Activated CD4-positive, alpha-beta T cell treated with anti-CD3 and anti-CD28 coated beads for 48 hours (primary cell): ENCODE measurements around the gene ZNF540.
"Not testable (repeated sequence)": the region's sequence is repeated elsewhere in the genome, so short reads cannot be mapped to it uniquely, and the experiment has no call there.

ENCODE experiments used
- DNase-seq: peaks from one replicate; pipeline ENCODE4 v3.0.0-alpha.2; 2020

The ZNF540 gene

DNA sequence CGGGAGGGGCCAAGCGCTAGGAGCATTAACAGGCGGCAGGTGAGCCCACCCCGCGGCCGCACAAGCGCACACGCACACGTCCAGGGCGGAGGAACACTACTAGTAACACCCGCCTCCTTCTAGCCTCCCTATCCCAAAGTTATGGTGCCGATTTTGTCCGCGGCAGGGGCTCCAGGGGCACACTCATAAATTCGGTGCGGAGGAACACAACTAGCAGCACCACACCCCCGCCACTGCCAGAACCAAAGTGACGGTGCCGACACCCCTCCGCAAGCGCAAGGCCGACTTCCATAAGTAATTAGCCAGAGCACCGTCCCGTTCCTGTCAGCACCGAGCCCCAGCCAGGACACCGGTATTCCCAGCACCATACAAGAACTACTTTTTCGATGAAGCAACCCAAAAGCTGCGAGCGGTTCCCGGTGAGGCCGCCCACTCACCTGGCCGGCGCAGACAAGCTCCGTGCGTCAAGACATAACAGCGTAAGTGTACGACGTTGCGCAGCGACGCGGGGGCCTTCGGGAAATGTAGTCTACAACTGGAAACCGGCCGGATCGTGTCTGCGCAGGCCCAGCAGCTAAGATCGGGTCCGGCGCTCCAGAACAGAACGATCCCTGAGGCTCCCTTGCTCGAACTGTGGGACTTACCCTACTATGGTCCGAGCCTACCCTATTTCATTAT, at the start of gene ZNF540, which contains the start of gene ZNF571:
TSS of gene ZNF540 (plus strand) at position 573 of the 678 bp plus-strand sequence. CDS start 3,572 bp downstream, outside the sequence.
TSS of gene ZNF571 (minus strand) at position 489 of the 678 bp plus-strand sequence. CDS start 8,116 bp downstream, outside the sequence.
- DNase-seq = peak; percentile 96

DNA sequence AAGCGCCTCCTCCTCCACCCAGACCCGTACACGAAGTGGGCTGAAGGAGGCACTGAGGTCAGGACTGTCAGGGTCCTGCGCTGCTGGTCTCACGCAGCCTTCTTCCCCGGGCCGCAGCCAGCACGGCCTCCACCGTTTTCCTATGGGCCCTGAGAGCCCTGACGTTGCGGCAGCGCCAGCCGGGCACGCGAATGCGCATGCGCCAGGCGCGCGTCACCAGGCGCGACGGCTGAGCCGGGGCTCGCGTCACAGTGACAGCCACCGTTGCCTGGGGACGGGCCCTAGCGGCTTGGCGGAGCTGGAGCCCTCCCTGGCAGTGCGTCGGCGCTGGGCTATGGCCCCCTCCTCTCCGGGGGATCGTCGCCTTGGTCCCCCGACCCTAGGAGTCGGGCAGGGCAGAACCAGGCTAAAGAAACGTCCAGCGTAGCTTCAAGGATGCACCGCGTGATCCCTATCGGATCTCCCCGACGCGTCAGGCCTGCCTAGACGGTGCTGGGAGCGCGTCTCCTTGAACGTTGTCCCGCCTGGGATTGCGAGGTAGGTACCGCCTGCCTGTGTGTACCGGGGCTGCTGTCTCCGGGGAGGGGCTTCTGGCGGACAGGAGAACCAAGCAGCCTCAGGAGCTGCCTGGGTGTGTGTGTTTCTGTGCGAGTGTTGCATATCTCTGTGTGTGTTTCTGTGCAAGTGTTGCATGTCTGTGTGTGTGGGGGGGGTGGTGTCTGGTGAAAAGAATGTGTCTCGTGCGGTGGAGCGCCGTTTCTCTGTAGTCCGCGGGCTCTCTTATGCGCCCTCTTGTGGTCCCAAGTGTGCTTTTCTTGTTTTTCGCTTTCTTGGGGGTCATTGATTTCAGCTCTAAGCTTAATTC, 43.3 kb upstream of the ZNF540 start:
- DNase-seq = peak; percentile 76

DNA sequence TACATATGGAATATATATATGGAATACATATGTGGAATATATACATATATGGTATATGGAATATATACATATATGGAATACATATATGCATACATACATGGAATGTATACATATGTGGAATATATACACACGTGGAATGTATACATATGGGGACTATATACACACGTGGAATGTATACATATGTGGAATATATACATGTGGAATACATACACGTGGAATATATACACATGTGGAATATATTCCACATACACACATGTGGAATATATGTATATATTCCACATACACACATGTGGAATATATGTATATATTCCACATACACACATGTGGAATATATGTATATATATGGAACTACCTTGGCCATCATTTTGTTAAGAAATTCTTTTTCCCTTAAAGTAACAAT, 31.2 kb upstream of the ZNF540 start:
- no peak for DNase-seq

DNA sequence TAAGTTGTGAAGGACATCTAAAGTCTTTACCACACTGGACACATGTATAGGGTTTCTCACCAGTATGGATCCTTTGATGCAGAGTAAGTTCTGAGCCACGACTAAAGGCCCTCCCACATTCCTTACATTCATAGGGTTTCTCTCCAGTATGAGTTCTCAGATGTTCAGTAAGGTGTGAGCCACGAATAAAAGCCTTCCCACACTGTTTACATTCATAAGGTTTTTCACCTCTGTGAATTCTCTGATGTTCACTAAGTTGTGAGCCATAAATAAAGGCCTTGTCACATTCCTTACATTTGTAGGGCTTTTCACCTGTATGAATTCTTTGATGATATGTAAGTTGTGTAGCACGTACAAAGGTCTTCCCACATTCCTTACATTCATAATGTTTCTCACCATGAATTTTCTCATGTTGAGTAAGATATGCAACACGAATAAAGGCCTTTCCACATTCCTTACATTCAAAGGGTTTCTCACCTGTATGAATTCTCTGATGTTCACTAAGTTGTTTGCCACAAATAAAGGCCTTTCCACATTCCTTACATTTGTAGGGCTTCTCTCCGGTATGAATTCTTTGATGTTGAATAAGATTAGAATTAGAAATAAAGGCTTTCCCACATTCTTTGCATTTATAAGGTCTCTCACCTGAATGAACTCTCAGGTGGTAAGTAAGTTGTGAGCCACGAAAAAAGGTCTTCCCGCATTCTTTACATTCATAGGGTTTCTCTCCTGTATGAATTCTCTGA, 29.9 kb upstream of the ZNF540 start:
- no peak for DNase-seq

DNA sequence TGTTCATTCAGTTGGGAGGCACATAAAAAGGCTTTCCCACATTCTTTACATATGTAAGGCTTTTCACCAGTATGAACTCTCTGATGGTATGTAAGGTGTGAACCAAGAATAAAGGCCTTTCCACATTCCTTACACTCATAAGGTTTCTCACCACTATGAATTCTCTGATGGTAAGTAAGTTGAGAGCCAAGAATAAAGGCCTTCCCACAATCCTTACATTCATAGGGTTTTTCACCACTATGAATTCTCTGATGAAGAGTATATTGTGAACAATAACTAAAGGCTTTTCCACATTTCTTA, 29.4 kb upstream of the ZNF540 start:
- no peak for DNase-seq

DNA sequence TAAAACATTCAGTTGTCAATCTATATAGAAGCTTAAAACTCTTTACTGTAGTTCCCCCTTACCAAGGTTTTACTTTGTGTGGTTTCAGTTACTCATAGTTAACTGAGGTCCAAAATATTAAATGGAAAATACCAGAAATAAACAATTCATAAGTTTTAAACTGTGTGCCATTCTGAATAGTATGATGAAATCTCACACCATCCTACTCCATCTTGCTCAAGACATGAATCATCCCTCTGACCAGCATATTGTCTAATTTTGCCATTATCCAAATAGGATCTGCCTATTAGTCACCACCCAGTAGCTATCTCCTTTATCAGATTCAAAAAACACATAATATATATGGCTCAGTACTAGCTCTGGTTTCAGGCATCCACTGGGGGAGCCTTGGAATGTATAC, 22.5 kb upstream of the ZNF540 start:
- DNase-seq = no peak

DNA sequence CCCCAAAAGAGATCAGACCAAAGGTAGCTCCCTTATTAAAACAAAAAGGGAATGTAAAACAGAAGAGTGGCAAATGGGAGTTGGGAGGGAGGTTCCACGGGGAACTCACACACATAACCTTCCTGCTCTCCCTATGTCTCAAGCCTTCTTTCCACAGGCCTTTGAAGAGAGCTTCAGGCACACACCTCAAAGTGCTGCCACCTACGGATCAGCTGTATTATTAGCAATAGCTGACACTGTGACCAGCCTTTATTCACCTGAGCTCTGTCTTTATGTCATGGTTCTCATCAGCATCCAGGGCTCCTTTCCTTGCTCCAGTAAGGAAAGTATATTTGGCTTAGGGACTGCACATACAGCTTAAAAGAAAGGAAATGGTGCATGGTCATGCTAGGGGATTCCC, 11.3 kb upstream of the ZNF540 start:
- no peak for DNase-seq

DNA sequence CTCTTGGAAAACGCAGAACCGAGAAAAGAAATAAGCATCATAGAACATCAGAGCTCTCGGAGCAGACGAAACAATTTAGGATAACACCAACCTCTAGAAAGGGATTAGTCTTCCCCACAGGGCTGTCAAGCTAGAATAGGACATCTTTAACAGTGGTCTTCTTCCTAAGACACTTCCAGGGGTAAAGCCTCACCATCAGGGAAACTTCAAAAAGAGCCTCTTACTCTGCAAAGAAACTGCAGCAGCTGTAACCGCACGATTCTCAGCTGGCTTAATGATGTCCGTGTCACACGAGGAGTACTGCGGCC, 726 bp upstream of the ZNF540 start:
- DNase-seq = no peak

DNA sequence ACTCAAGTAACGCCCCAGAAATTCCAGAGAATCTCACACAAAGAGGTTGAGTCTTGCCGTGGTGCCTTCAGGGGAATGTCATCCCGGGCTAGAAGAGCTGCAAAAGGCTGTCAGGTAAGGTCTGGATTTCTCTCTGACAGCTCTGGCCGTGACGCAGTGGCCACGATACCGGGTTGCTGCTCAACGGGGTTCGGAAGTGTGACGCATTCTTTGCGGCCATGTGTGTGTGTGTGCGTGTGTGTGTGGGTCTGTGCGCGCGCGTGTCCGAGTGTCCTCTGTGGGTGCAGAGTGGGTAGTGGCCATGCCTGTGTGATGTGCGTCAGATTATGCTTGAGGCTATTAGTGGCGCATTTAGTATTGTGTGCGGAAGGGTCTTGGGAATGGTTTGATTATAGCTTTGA, 306 bp downstream of the ZNF540 start:
- DNase-seq = peak; percentile 65

DNA sequence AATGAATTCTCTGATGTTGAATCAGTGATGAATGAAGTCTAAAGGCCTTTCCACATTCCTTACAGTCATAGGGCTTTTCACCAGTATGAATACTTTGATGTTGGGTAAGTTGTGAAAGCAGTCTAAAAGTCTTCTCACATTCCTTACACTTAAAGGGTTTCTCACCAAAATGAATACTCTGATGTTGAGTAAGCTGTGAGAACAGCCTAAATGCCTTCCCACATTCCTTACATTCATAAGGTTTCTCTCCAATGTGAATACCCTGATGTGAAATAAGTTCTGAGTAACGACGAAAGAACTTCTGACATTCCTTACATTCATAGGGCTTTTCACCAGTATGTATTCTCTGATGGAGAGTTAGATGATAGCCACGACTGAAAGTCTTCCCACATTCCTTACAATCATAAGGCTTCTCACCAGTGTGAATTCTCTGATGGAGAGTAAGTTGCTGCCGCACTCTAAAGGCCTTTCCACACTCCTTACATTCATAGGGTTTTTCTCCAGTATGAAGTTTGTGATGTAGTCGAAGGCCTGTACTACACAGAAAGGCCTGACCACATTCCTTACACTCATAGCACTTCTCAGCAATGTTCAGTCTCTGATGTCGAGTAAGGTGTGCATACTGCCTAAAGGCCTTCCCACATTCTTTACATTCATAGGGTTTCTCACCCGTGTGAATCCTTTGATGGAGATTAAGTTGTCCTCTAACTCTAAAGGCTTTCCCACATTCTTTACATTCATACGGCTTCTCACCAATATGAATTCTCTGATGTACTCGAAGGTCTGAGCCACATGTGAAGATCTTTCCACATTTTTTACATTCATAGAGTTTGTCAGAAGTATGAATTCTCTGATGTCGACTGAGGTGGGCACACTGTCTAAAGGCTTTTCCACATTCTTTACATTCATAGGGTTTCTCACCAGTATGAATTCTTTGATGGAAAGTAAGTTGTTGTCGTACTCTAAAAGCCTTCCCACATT, 40.7 kb downstream of the ZNF540 start:
- no peak for DNase-seq

DNA sequence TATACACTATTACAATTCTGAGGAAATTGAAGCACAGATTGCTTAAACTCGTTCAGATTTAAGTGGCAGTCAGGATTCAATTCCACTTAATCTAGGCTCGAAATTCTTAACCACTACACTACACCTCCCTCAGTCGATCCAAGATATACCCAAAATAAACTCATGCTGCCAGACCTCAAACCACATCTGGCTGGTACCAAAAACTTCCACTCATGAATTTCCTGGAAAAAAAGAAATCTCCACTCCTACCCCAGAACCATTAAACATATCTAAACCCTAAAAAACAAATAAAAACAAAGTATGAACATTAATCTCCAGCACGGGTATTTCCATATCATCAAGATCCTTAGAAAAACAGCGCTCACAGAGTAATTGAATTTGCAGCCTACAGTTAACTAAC, 59.4 kb downstream of the ZNF540 start:
- no peak for DNase-seq

DNA sequence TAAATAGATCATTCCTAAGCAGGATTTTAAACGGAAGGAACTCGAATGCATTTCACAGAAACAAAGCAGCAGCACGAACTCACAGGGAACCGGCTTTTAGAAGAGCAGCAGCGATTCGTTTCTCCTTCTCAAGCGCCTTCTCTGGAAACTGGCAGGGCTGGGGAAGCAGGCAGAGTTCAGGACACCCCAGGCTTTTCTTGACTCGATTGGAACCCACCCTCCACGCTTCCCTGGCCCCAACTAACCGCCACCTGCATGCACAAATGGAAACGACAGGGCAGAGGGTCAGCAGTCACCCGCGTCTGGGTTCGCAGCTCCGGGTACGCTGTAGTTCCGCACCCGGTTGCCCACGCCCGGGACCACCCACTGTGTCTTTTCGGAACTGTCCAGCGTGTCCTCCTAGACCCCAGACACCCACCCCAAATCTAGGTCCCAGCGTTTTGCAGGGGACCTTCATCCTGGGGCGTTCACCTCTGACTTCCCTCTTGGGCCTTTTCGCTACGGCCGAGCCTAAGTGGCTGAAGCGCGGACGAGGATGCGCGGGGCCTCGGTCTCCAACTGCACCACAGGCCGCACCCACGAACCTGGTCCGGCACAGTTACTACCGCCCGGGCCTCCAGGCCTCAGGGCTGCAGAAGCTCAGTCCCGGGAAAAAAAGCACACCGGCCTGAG, 60.1 kb downstream of the ZNF540 start:
- DNase-seq = peak; percentile 42

DNA sequence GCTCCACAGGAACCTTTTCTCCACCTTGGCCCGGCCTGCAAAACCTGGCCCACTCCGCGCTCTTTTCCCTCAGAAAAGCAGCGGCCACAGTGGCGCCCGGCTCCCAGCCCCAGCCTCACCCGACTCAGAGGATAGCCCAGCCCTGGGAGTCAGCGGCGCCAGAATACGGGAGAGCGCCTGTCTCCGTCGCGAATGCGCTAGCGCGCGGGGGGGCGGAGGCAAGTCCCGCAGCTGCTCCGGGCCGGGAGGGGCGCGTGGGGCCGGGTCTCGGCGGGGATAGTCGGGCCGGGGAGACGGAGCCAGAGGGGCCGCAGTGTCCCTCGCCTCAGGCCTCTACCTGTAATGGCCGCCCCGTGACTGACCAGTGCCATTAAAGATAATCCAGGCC, 60.6 kb downstream of the ZNF540 start, which contains the start of gene ZFP30:
TSS of gene ZFP30 (minus strand) at position 165 of the 388 bp plus-strand sequence. CDS start 7,643 bp downstream, outside the sequence.
- peak; percentile 82 for DNase-seq

DNA sequence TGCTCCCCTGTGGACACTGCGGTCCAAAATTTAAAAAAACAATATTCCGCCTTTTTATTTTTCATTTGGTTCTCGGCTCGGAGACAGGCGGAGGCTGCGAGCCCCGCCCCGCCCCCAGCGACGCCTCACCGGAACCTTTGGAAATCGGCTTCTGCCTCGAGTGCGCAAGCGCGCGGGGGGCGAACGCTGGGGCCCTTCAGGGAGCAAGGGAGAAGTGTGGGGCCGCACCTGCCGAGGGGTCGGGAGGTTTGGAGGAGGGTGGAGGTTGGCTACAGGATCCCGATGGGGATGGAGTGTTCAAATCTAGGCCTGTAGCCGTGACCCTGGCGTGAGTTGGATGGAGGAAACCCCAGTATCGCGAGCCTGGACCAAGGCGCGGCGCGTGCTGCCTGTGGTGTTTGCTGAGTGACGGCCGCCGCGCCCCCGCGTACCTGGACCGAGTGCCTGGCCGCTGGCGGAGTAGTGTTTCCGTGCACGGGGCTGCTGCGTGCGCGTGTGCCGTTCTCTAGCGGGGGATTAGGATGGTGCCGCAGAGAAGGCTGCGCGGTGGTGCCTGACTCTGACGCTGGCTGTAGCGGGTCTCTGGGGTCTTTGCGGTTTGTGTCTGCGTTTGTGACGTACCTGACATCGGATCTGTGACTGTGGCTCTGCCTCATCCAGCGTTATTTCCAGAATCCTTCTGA, 61.2 kb downstream of the ZNF540 start:
- peak; percentile 90 for DNase-seq

DNA sequence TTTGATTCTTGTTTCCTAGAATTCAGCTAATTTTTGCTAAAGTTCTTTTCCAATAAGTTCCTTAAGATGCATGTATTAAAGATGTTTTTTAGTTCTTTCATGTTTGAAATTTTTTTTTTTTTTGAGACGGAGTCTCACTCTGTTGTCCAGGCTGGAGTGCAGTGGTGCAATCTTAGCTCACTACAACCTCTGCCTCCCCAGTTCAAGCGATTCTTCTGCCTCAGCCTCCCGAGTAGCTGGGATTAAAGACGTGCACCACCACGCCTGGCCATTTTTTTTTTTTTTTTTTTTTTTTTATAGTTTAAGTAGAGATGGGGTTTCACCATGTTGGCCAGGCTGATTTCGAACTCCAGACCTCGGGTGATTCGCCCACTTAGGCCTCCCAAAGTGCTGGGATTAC, 62.5 kb downstream of the ZNF540 start:
- not testable (repeated sequence) for DNase-seq
